ENCODE measurements around the gene PKHD1.

Gene PKHD1

GRCh38 chr6:51640021-51640420 lies 447.4 kb downstream of the PKHD1 start:
- no peak for TF ChIP-seq BACH2 (CRISPR knock-in tag; IDR thresholded peaks at IDR 0.05; ENCODE audit: borderline replicate concordance)
- TF ChIP-seq, protein P1, sequence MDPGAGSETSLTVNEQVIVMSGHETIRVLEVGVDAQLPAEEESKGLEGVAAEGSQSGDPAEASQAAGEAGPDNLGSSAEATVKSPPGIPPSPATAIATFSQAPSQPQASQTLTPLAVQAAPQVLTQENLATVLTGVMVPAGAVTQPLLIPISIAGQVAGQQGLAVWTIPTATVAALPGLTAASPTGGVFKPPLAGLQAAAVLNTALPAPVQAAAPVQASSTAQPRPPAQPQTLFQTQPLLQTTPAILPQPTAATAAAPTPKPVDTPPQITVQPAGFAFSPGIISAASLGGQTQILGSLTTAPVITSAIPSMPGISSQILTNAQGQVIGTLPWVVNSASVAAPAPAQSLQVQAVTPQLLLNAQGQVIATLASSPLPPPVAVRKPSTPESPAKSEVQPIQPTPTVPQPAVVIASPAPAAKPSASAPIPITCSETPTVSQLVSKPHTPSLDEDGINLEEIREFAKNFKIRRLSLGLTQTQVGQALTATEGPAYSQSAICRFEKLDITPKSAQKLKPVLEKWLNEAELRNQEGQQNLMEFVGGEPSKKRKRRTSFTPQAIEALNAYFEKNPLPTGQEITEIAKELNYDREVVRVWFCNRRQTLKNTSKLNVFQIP (CRISPR knock-in tag; IDR thresholded peaks at IDR 0.05; ENCODE audit: borderline replicate concordance, low read depth), result no peak
- no peak for TF ChIP-seq TCF4 (CRISPR knock-in tag; IDR thresholded peaks at IDR 0.05; ENCODE audit: borderline replicate concordance)
- TF ChIP-seq ZFP30 (CRISPR knock-in tag; IDR thresholded peaks at IDR 0.05), result no peak
- no peak for TF ChIP-seq CSDC2 (CRISPR knock-in tag; IDR thresholded peaks at IDR 0.05)
- no peak for TF ChIP-seq ZC3H10 (CRISPR knock-in tag; IDR thresholded peaks at IDR 0.05)
- TF ChIP-seq ZNF8 (CRISPR knock-in tag; IDR thresholded peaks at IDR 0.05), result no peak
- TF ChIP-seq ZNF565 (CRISPR knock-in tag; conservative IDR thresholded peaks at IDR 0.05; ENCODE audit: low read depth), result no peak
- TF ChIP-seq ZNF70 (CRISPR knock-in tag; IDR thresholded peaks at IDR 0.05), result no peak
- no peak for TF ChIP-seq ZFP3 (CRISPR knock-in tag; IDR thresholded peaks at IDR 0.05)
- TF ChIP-seq SNAI2 (CRISPR knock-in tag; IDR thresholded peaks at IDR 0.05), result no peak
- no peak for TF ChIP-seq ISL1 (CRISPR knock-in tag; IDR thresholded peaks at IDR 0.05)
- no peak for TF ChIP-seq TOX (CRISPR knock-in tag; IDR thresholded peaks at IDR 0.05; ENCODE audit: borderline replicate concordance)
- TF ChIP-seq, protein P2, sequence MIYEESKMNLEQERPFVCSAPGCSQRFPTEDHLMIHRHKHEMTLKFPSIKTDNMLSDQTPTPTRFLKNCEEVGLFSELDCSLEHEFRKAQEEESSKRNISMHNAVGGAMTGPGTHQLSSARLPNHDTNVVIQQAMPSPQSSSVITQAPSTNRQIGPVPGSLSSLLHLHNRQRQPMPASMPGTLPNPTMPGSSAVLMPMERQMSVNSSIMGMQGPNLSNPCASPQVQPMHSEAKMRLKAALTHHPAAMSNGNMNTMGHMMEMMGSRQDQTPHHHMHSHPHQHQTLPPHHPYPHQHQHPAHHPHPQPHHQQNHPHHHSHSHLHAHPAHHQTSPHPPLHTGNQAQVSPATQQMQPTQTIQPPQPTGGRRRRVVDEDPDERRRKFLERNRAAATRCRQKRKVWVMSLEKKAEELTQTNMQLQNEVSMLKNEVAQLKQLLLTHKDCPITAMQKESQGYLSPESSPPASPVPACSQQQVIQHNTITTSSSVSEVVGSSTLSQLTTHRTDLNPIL (CRISPR knock-in tag; IDR thresholded peaks at IDR 0.05; ENCODE audit: low read depth), result no peak
- TF ChIP-seq CSRNP3 (CRISPR knock-in tag; IDR thresholded peaks at IDR 0.05), result no peak
- TF ChIP-seq PPARA (CRISPR knock-in tag; IDR thresholded peaks at IDR 0.05; ENCODE audit: borderline replicate concordance), result no peak
- TF ChIP-seq RARB (CRISPR knock-in tag; IDR thresholded peaks at IDR 0.05), result no peak
- TF ChIP-seq ESRRG (CRISPR knock-in tag; IDR thresholded peaks at IDR 0.05), result no peak
- no peak for ATAC-seq

DNA sequence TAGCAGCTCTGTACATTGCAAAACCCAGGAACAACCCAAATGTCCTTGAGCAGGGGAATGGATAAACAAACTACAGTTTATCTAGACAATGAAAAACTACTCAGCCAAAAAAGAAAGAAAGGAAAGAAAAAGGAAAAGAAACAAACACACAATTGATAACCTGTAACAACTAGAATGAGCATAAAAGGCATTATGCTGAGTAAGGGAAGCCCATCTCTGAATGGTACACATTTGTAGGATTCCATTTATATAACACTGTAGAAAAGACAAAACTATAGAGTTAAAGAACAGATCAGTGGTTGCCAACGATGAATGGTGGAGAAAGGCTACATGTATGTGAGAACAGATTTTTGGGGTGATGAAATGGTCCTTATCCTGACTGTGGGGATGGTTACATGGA lies 454.0 kb downstream of the PKHD1 start:
- ATAC-seq, result no peak
- no peak for TF ChIP-seq RARB (CRISPR knock-in tag; IDR thresholded peaks at IDR 0.05)
- no peak for TF ChIP-seq TOX (CRISPR knock-in tag; IDR thresholded peaks at IDR 0.05; ENCODE audit: borderline replicate concordance)
- no peak for TF ChIP-seq ARNTL (CRISPR knock-in tag; IDR thresholded peaks at IDR 0.05; ENCODE audit: borderline replicate concordance, low read depth)
- no peak for TF ChIP-seq TCF4 (CRISPR knock-in tag; IDR thresholded peaks at IDR 0.05; ENCODE audit: borderline replicate concordance)
- TF ChIP-seq, protein P2 (CRISPR knock-in tag; IDR thresholded peaks at IDR 0.05; ENCODE audit: low read depth), result no peak
- TF ChIP-seq ZNF565 (CRISPR knock-in tag; conservative IDR thresholded peaks at IDR 0.05; ENCODE audit: low read depth), result no peak
- TF ChIP-seq, protein P1 (CRISPR knock-in tag; IDR thresholded peaks at IDR 0.05; ENCODE audit: borderline replicate concordance, low read depth), result no peak
- no peak for TF ChIP-seq SNAI2 (CRISPR knock-in tag; IDR thresholded peaks at IDR 0.05)
- no peak for TF ChIP-seq ISL1 (CRISPR knock-in tag; IDR thresholded peaks at IDR 0.05)
- no peak for TF ChIP-seq ZFP30 (CRISPR knock-in tag; IDR thresholded peaks at IDR 0.05)
- TF ChIP-seq CSDC2 (CRISPR knock-in tag; IDR thresholded peaks at IDR 0.05), result no peak
- TF ChIP-seq ZFP3 (CRISPR knock-in tag; IDR thresholded peaks at IDR 0.05), result no peak
- no peak for TF ChIP-seq OSR1 (CRISPR knock-in tag; IDR thresholded peaks at IDR 0.05)
- no peak for TF ChIP-seq PPARA (CRISPR knock-in tag; IDR thresholded peaks at IDR 0.05; ENCODE audit: borderline replicate concordance)

DNA sequence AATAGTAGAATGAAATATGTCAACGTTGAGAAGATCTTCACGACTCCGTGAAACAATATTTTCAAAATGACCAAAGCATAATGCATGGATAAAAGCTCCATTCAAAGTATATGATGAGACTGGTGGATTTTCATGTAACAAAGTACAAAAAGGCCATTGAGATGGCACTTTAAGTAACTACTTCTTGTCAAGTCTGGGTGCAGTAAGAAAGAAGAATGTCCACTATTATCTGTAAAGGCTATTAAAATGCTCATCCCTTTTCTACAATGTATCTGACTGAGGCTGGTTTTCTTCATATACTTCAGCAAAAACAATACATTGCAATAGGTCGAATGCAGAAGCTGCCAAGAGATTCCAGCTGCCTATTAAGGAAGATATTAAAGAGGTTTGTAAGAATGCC lies 457.4 kb downstream of the PKHD1 start:
- no peak for ATAC-seq
- no peak for TF ChIP-seq ZNF70 (CRISPR knock-in tag; IDR thresholded peaks at IDR 0.05)
- no peak for TF ChIP-seq CSRNP3 (CRISPR knock-in tag; IDR thresholded peaks at IDR 0.05)
- no peak for TF ChIP-seq ZFP3 (CRISPR knock-in tag; IDR thresholded peaks at IDR 0.05)
- TF ChIP-seq, protein P3, sequence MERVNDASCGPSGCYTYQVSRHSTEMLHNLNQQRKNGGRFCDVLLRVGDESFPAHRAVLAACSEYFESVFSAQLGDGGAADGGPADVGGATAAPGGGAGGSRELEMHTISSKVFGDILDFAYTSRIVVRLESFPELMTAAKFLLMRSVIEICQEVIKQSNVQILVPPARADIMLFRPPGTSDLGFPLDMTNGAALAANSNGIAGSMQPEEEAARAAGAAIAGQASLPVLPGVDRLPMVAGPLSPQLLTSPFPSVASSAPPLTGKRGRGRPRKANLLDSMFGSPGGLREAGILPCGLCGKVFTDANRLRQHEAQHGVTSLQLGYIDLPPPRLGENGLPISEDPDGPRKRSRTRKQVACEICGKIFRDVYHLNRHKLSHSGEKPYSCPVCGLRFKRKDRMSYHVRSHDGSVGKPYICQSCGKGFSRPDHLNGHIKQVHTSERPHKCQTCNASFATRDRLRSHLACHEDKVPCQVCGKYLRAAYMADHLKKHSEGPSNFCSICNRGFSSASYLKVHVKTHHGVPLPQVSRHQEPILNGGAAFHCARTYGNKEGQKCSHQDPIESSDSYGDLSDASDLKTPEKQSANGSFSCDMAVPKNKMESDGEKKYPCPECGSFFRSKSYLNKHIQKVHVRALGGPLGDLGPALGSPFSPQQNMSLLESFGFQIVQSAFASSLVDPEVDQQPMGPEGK (CRISPR knock-in tag; IDR thresholded peaks at IDR 0.05; ENCODE audit: borderline replicate concordance), result no peak
- TF ChIP-seq, protein P1 (CRISPR knock-in tag; IDR thresholded peaks at IDR 0.05; ENCODE audit: borderline replicate concordance, low read depth), result no peak
